ENCODE data around the gene ADPGK. TPM values are rescaled to one million over a fixed set of nuclear protein-coding genes. Genes with fewer than 3 reads are reported as not detected.

ADPGK gene
- total RNA-seq, 1 donor from 2014 or later, result 41.8 TPM

GRCh38 chr15:72784456-72784876, 908 bp upstream of the ADPGK start:
- Mint-ChIP-seq H3K36me3 (ENCODE audit: low read depth) (no peaks in the 10 kb centered on the region), H3K9me3 (no peaks in the 10 kb centered on the region), H3K27ac (ENCODE audit: unreplicated experiment) (peak overlapping the region; percentile 91), H3K4me3 (peak overlapping the region; percentile 95), H3K4me1 (peaks cover 42% of the 10 kb centered on the region), H3K27me3 (ENCODE audit: low read depth) (peaks cover under 1% of the 10 kb centered on the region)
- DNase-seq (ENCODE audit: low read depth, low spot score), result no peak
- TF ChIP-seq CTCF (conservative IDR thresholded peaks at IDR 0.05), result no peak

- no peaks in the 10 kb centered on the region for H3K36me3 Mint-ChIP-seq (ENCODE audit: low read depth)
- H3K9me3 Mint-ChIP-seq, result no peaks in the 10 kb centered on the region
- peaks cover 42% of the 10 kb centered on the region for H3K4me1 Mint-ChIP-seq
- no peak for TF ChIP-seq CTCF (conservative IDR thresholded peaks at IDR 0.05)
- H3K27me3 Mint-ChIP-seq (ENCODE audit: low read depth), result no peaks in the 10 kb centered on the region
- no peak for DNase-seq (ENCODE audit: low read depth, low spot score)
- H3K4me3 Mint-ChIP-seq, result peak overlapping the region; percentile 95
- H3K27ac Mint-ChIP-seq (ENCODE audit: unreplicated experiment), result peak overlapping the region; percentile 47
Measured at GRCh38 chr15:72783004-72783639, 436 bp downstream of the ADPGK start.

DNA sequence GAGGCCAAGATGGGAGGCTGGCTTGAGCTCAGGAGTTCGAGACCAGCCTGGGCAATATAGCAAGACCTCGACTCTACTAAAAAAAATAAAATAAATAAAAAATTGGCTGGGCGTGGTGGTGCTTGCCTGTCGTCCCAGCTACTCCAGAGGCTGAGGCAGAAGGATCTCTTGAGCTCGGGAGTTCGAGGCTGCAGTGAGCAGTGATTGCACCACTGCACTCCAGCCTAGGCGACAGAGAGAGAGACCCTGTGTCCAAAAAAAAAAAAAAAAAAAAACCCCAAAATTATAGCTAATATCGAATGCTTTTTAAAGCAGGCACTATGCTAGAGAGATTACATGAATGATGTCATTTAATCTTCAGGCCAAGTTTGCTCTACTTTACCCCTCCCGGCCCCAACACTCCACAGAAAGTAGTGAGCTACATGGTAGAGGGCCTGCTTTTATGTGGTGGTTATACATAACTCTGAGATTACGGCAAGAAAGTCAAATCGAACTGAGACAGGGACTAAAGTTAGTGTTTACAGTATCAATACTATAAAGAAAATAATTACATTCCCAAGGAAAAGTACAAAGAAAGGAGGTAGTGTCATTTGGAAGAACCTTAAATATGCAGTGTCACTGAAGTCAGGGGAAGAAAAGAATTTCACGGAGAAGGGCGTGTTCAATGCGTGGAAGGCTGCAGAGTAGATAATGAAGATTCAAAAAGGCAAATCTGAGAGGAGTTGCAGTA, 1.1 kb downstream of the ADPGK start:
- H3K4me1 Mint-ChIP-seq, result peaks cover 42% of the 10 kb centered on the region
- H3K4me3 Mint-ChIP-seq, result peak overlapping the region; percentile 87
- no peak for TF ChIP-seq CTCF (conservative IDR thresholded peaks at IDR 0.05)
- H3K27me3 Mint-ChIP-seq (ENCODE audit: low read depth), result no peaks in the 10 kb centered on the region
- H3K36me3 Mint-ChIP-seq (ENCODE audit: low read depth), result no peaks in the 10 kb centered on the region
- no peak for DNase-seq (ENCODE audit: low read depth, low spot score)
- H3K9me3 Mint-ChIP-seq, result no peaks in the 10 kb centered on the region
- H3K27ac Mint-ChIP-seq (ENCODE audit: unreplicated experiment), result peak overlapping the region; percentile 47

- Mint-ChIP-seq H3K9me3 (no peaks in the 10 kb centered on the region), H3K4me3 (peak overlapping the region; percentile 83), H3K27ac (ENCODE audit: unreplicated experiment) (no peak overlapping the region), H3K36me3 (ENCODE audit: low read depth) (no peaks in the 10 kb centered on the region), H3K4me1 (peaks cover 40% of the 10 kb centered on the region), H3K27me3 (ENCODE audit: low read depth) (no peaks in the 10 kb centered on the region)
- DNase-seq (ENCODE audit: low read depth, low spot score), result no peak
- TF ChIP-seq CTCF (conservative IDR thresholded peaks at IDR 0.05), result no peak
Measured at GRCh38 chr15:72781631-72782030, 1.9 kb downstream of the ADPGK start.

DNA sequence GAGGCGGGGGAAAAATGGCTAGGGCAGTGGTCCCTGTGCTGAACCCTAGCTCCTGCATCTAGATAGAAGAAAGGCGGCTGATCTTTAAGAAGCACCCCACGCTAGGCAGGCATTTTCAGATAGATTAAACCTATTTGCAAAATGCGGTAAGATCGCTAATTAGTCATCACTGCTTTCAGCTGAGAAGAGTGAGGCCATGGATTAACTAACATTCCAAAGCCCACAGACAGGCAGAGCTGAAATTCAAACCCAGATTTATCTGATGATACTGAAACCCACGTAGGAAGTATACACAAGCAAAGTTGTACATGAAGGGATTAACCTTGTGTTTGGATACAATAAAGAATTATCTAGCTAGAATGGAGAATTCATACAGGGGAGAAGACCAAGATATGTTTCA, 4.8 kb downstream of the ADPGK start:
- Mint-ChIP-seq H3K4me3 (peak overlapping the region; percentile 56), H3K9me3 (no peaks in the 10 kb centered on the region), H3K27ac (ENCODE audit: unreplicated experiment) (no peak overlapping the region), H3K27me3 (ENCODE audit: low read depth) (no peaks in the 10 kb centered on the region), H3K36me3 (ENCODE audit: low read depth) (no peaks in the 10 kb centered on the region), H3K4me1 (peaks cover 18% of the 10 kb centered on the region)
- no peak for DNase-seq (ENCODE audit: low read depth, low spot score)
- no peak for TF ChIP-seq CTCF (conservative IDR thresholded peaks at IDR 0.05)
